ENCODE measurements around the gene FRMD4A. TPM values are rescaled to one million over a fixed set of nuclear protein-coding genes. Genes with fewer than 3 reads are reported as not detected.

Gene FRMD4A
- total RNA-seq, 1 experiment from 2014 or later, result 51.1 TPM

- no peak for DNase-seq (ENCODE audit: low read depth)
These were observed 139.3 kb downstream of the FRMD4A start for GRCh38 chr10:14191407-14191806.

GRCh38 chr10:14190702-14191101 lies 140.0 kb downstream of the FRMD4A start:
- DNase-seq (ENCODE audit: low read depth), result no peak

- peak; percentile 62 for DNase-seq (ENCODE audit: low read depth)
These were observed 144.5 kb downstream of the FRMD4A start for GRCh38 chr10:14186245-14186644.

- DNase-seq (ENCODE audit: low read depth), result peak; percentile 100
These were observed 145.2 kb downstream of the FRMD4A start for GRCh38 chr10:14185316-14186045.

GRCh38 chr10:14184841-14185315 lies 145.8 kb downstream of the FRMD4A start:
- DNase-seq (ENCODE audit: low read depth), result peak; percentile 74

GRCh38 chr10:14182781-14183180 lies 147.9 kb downstream of the FRMD4A start:
- no peak for DNase-seq (ENCODE audit: low read depth)

GRCh38 chr10:14181567-14181936 lies 149.2 kb downstream of the FRMD4A start:
- DNase-seq (ENCODE audit: low read depth), result no peak

GRCh38 chr10:14180911-14181566 lies 149.7 kb downstream of the FRMD4A start:
- no peak for DNase-seq (ENCODE audit: low read depth)

- no peak for DNase-seq (ENCODE audit: low read depth)
These were observed 151.5 kb downstream of the FRMD4A start for GRCh38 chr10:14179251-14179650.

GRCh38 chr10:14173706-14174594 lies 156.8 kb downstream of the FRMD4A start:
- DNase-seq (ENCODE audit: low read depth), result peak; percentile 56

GRCh38 chr10:14173391-14173705 lies 157.4 kb downstream of the FRMD4A start:
- DNase-seq (ENCODE audit: low read depth), result peak; percentile 66

GRCh38 chr10:14172336-14172950 lies 158.3 kb downstream of the FRMD4A start:
- DNase-seq (ENCODE audit: low read depth), result peak; percentile 49

- no peak for DNase-seq (ENCODE audit: low read depth)
These were observed 159.4 kb downstream of the FRMD4A start for GRCh38 chr10:14171336-14171735.

- DNase-seq (ENCODE audit: low read depth), result peak; percentile 81
These were observed 167.2 kb downstream of the FRMD4A start for GRCh38 chr10:14163377-14164086.

- DNase-seq (ENCODE audit: low read depth), result no peak
These were observed 167.9 kb downstream of the FRMD4A start for GRCh38 chr10:14162629-14163344.

- DNase-seq (ENCODE audit: low read depth), result peak; percentile 47
These were observed 168.7 kb downstream of the FRMD4A start for GRCh38 chr10:14162061-14162460.

GRCh38 chr10:14160299-14160698 lies 170.4 kb downstream of the FRMD4A start:
- DNase-seq (ENCODE audit: low read depth), result no peak

GRCh38 chr10:14158575-14158974 lies 172.1 kb downstream of the FRMD4A start:
- DNase-seq (ENCODE audit: low read depth), result no peak

GRCh38 chr10:14156104-14156503 lies 174.6 kb downstream of the FRMD4A start:
- no peak for DNase-seq (ENCODE audit: low read depth)

- DNase-seq (ENCODE audit: low read depth), result peak; percentile 99
These were observed 177.1 kb downstream of the FRMD4A start for GRCh38 chr10:14153570-14154055.
